CD4-positive, alpha-beta T cell treated with Interleukin-21 for 1 hour (primary cell): ENCODE measurements around the gene CPNE2.

Experiments used
- DNase-seq: peaks from one replicate; pipeline ENCODE4 v3.0.0-alpha.2; 2020

The CPNE2 gene

DNA sequence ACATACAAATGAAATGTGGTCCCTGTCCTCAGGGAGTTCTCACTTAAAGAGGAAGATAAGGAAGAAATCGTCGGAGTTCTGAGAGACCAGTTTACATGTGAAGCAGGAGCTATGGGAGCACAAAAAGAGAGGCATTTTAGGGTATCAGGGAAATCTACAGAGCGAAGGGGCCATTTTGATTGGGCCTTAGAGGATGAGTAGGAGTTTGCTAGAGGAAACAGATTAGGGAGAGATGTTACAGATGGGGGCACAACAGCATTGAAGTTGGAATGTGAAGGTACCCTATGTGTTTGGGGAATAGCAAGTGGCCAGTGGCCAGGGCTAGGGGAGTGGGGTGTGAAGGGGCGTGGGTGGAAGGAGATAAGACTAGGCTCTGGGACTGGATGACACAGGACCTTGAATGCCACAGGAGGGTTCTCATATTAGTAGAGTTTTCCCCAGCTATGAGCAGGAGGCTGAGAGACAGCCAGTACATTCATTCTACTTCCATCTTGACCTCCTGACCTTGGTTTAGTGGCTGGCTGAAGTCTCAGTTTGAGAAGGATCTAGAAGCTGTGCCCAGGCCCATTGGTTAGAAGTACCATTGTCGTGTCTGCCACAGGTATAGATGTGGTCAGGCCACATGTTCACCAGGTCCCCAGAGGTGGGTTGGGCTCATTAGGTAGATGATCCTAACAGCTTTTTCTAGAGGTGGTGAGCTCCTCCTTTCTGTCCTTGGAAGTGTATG is 34.8 kb downstream of the CPNE2 start:
- no peak for DNase-seq

DNA sequence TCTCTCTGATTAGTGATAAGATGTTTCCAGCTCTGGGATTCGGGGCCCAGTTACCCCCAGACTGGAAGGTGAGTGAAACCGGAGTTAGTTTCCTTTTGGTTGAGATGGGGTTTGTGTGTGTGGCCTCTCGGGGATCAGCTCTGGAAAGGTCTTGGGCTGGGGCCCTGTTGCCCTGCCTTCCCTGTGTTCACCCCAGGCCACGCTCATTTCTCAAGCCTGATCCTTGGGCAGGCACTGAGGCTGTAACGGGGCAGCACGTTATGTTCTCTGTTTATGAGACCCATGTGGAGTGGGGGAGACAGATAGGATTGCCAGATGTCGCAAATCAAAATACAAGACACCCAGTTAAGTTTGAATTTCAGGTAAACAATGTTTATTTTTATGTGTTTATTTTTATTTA is 35.5 kb downstream of the CPNE2 start:
- no peak for DNase-seq

DNA sequence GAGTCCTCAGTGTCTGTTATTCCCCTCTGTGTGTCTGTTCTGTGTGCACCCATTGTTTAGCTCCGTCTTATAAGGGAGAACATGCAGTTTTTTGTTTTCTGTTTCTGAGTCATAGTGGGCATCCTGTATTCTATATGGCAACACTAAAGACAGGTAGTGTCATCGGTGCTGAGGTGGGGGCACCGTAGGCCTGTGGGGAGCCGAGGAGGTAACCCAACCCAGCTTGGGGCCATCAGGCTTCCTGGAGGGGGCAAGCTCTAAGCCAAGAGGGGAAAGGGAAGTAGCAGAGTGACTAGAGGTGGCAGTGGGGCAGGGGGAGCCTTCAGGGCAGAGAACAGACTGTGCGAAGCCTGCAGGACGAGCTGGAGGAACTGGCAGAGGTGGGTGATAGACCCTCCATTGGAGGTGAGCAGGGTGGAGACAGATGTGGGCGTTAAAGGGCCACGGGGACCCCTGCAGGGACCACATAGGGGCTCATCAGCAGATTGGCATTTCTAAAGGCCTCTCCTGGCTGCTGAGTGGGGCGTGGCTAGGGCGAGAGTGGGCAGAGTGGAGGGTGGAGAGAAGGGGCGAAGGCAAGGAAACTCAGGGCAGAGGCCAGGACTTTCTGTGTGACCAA is 36.5 kb downstream of the CPNE2 start:
- DNase-seq = peak; percentile 54

GRCh38 chr16:57130950-57131321 is 38.6 kb downstream of the CPNE2 start:
- DNase-seq = no peak

DNA sequence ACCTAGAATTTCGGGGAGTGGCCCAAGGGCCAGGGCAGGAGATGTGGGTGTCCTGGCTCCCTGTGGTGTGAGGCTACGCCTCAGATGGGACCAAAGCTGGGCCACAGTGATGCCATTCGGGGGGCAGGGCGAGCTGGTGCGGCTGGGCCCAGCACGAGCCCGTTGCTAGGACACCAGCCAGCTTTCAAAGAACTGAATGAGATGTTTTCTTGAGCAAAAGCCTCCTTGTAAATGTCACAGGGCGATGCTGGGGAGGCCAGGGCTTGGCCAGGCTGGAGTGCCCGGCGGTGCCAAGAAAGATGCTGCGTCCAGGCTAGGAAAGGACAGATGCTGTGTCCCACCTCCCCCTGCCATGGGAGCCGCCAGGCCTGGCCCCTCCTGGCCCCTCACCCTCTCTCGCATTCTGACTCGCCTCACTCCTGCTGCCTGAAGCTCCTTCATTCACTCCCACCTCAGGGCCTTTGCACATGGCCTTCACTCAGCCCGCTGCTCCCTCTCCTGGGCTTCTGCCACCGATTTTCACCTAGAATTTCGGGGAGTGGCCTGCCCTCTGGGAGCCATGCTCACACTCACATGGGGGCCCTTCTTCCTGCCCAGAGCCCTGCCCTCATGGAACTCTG is 39.1 kb downstream of the CPNE2 start:
- no peak for DNase-seq

- no peak for DNase-seq
Observed at GRCh38 chr16:57132470-57132869, 40.1 kb downstream of the CPNE2 start.

- DNase-seq = no peak
Observed at GRCh38 chr16:57133031-57133430, 40.6 kb downstream of the CPNE2 start.

GRCh38 chr16:57133886-57134285 is 41.5 kb downstream of the CPNE2 start:
- DNase-seq = no peak

DNA sequence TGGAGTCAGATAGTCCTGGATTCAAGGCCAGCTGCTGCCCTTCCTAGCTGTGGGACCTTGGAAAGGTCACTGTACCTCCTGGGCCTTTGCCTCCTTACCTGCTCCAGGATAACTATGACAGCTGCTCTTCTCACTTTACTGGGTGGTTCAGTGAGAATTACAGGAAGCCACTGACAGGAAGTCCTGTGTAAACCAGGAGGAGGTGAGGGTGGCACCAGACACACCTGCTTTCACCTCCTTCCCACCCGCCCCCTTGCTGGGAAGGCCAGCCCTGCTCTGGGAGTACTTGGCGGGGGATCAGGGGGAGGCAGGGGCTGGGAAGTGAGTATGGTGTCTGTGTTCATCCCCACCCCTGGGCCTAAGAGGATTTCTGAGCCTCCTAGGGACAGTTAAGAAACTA is 42.6 kb downstream of the CPNE2 start:
- peak; percentile 60 for DNase-seq

DNA sequence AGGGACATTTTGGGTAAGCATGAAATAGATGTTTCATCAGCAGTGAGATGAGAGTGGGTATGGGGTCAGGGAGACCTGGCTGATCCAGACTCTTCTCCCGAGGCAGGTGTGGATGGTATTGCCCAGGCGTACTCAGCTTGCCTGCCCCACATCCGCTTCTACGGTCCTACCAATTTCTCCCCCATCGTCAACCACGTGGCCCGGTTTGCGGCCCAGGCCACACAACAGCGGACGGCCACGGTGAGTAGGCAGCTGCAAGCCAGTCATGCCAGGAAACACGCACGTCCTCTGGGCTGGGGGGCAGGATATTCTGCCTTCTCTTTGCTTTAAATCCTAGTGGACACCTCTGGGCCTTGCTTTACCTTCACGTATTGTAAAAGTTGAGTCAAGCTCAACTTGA is 44.7 kb downstream of the CPNE2 start:
- no peak for DNase-seq

- DNase-seq = no peak
Observed at GRCh38 chr16:57137566-57138273, 45.3 kb downstream of the CPNE2 start.

- DNase-seq = no peak
Observed at GRCh38 chr16:57138281-57138935, 46.0 kb downstream of the CPNE2 start.

DNA sequence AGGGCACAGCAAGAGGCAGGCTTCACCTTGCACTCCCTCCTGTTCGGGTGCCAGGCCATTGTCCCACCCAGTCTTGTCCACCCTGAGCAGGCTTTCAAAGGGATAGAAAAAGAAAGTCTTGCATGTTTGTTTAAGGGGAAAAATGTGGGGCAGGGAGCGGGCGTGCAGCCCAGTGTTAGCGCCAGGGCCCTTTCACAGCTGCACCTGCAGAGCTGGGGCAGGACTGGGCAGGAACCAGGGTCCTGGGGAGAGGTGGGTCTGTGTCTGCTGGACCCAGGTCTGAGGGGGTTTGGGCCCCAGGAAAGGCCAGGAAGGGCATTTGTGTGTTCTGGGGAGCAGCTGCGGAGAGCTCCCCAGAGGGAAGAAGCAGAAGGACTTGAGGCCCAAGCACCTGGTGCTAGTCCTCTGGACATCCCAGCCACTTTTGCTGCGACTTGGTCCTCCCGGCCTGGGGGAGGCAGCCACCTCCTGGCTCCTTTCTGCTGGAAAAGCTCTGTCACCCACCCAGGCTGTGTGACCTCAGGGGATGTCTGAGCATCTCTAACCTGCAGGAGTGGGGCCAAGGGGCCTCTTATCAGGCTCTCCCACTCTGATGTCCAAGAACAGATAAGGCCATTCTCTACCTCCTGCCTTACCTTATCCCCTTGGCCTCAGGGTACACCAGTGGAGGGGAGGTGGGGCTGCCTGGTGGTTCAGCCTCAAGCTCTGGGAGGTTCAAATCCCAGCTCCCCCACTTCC is 48.7 kb downstream of the CPNE2 start:
- no peak for DNase-seq

DNA sequence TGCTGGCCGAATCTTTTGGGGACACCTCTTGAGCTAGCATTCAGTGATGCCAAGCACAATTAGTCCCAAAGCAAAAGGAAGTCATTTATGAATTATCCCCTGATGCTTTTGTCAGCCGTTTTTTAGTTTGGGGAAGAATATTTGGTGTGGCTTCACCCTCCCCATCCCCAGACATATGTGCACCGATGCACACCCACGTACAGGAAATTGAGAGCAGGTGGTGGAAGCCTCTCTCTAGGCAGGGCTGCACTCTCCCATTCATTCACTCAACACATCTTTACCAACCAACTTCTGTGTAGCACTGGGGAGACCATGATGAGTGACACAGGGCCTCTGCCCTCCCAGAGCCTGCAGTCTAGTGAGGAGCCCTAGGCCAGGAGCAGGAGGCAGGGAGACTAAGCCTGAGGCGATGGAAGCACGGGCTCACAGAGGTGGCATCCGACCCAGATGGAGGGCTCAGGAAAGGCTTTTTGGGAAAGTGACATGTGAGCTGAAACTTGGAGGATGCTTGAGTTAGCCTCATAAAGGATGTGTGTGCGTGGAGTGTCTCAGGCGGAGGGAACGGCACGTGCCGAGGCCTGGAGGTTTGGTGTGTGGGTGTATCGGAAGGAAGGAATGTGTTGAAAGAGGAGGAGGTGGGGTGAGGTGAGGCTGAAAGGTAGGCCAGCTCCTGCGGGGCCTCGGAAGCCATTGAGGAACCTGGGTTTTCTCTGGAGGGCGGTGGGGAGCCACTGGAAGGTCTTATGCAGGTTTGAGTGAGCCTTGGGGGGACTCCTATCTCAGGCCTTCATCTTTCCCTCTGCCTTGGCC is 49.6 kb downstream of the CPNE2 start:
- DNase-seq = no peak

DNA sequence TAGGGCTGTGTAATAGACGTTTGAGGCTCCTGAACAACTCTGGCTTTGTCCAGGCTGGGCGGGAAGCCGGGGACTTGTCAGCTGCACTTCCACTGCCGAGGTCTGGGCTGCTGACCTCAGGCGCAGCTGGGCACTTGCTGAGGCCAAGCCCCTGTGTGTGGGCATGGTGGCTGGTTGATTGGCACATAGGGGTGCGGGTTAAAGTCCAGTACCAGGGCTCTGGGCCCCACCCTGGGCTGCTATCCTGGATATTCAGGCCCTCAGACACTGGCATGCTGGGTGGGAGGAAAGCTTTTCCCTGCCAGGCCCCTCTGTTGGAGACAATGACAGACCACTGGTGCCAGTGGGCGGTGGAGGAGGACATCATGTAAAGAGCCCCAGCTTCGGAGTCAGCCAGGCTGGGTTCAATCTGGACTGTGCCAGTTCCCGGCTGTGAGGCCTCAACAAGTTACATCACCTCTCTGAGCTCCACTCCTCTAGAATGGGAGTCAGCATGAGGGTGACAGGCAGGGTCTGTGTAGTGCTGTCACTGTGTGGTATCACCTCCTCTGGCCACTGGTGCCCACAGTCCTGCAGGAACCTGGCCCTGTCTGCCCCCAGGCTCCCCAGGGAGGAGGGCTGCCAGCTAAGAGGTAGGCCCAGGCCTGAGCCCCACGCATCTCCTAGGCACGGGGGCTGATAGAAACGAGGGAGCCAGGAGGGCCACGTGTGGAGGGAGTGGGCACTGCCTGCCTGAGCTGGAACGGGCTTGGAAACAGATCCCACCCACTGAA is 51.0 kb downstream of the CPNE2 start:
- no peak for DNase-seq

DNA sequence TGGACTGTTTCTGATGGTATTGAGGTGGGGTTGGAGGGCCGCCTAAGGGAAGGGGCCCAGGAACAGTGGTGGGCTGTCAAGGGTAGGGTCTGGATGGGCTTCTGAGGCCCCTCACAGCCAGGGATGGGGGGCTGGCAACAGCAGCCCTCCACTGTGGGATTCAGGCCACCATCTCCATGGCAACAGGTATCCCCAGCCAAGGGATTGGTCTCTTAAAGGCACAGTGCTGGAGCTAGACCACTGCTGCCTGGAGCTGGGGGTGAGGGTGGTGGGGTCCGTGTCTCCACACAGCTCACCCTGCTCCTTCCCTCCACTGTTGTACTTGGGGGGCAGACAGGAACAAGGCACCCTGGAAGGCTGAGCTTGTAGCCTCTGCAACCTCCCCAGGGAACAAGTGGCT is 51.6 kb downstream of the CPNE2 start:
- DNase-seq = no peak

DNA sequence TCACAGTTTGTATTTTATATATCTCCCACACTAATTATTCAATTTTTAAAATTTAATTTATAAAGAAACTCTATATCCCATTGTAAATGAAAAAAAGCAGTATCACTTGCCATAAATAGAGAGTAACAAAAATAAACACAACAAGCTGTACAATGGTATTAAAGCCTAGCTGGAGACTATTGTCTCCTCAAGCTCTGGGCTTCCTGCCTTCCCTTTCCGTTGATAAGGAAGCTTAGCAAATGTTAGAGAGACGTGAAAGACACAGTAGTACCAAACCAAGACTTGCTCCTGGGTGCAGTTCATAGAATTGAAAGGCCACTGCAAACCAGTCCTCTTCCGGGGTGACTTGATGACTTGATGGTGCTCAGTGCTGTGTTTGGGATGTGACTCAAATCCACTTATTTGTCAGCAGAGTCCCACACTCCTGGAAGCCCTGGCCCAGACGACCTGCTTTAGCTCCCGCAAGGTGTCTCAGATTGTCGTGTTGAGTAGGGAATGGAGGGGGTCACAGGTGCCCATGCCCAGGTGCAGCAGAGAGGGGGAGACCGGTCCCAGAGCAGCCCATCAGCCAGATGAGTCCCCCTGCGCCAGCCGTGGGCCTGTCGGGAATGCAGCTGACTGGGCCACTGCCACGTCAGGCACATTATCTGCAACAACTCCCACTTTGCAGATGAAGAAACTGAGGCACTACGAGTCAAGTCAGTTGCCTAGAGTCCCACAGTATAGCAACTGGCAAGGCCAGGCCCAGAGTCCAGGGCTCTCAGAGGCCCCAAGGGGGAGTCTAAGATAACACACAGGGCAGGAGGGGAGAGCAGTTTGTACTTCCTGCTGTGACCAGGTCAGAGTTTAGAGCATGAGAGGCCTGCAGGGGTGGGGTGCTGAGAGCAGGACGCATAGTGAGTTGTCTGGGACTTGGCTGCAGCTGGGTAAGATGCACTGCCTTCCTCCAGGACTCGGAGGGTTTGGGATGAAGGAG is 53.0 kb downstream of the CPNE2 start:
- no peak for DNase-seq

- no peak for DNase-seq
Observed at GRCh38 chr16:57146040-57146647, 53.8 kb downstream of the CPNE2 start.

- DNase-seq = no peak
Observed at GRCh38 chr16:57146735-57147134, 54.4 kb downstream of the CPNE2 start.
